HepG2 (cell line): ENCODE measurements around the gene PTPRC. TPM values are rescaled to one million over a fixed set of nuclear protein-coding genes. Genes with fewer than 3 reads are reported as not detected.

Experiments
- ATAC-seq: fragments of 200-7000 bp; cut with Tn5 transposase; 3 replicates; pipeline ENCODE4 v1.9.1; 2020; ENCODE audit warnings: mild to moderate bottlenecking, moderate library complexity
- BruUV-seq: library from RNA; stranded (reverse); fragments of 400-500 nt; replicated peaks from 2 replicates; lab custom pipeline; 2021; lab: Mats Ljungman, UMichigan
- CTCF ChIA-PET: fragments of 300-600 bp; formaldehyde crosslinking; extraction: SDS; loops from one replicate; lab custom pipeline; 2021; ENCODE audit warnings: low total read pairs, inconsistent platforms, low intra/inter-chr PET ratio; lab: Yijun Ruan, JAX
- POLR2A ChIA-PET: fragments of 350-600 bp; sonication (Branson Sonifier 250); formaldehyde crosslinking; loops from one replicate; lab custom pipeline; 2020; ENCODE audit warnings: antibody characterized with exemption, inconsistent platforms; lab: Yijun Ruan, JAX
- DNase-seq: peaks from one replicate; pipeline ENCODE4 v3.0.0-alpha.2; 2015; ENCODE audit warnings: low spot score
- FAIRE-seq: peaks from 3 replicates; lab custom pipeline; 2011; peaks lifted over from hg19 to GRCh38; lab: Jason Lieb, UNC
- H2AFZ ChIP-seq: one replicate; pipeline ENCODE4 v1.6.1; 2011; ENCODE audit warnings: low read length, inconsistent platforms
- H3K27ac ChIP-seq: fragments of 300-600 bp; 3 replicates; pipeline ENCODE4 v1.8.0; 2011; ENCODE audit warnings: mixed run types, mild to moderate bottlenecking, mixed read lengths, low read length, inconsistent platforms; ENCODE audit not compliant: insufficient read depth; ENCODE audit errors: extremely low read length
- H3K27me3 ChIP-seq, 2 experiments: fragments of 200-600 bp in 1 of 2; 2 replicates in 1 of 2; 3 replicates in 1 of 2; pipeline versions ENCODE4 v1.6.0 to v1.8.0; 2011; ENCODE audit warnings: low read length in 2 of 2, mild to moderate bottlenecking in 2 of 2, moderate library complexity in 2 of 2, inconsistent platforms in 1 of 2; ENCODE audit not compliant: insufficient read depth in 2 of 2, control insufficient read depth in 1 of 2
- H3K36me3 ChIP-seq, 2 experiments: fragments of 200-600 bp in 1 of 2; replicated peaks in 1 of 2; 2 replicates in 1 of 2; 3 replicates in 1 of 2; pipeline versions ENCODE4 v1.5.1 to v1.8.0; 2011; ENCODE audit warnings: low read length in 2 of 2, inconsistent platforms in 1 of 2; ENCODE audit not compliant: insufficient read depth in 2 of 2, control insufficient read depth in 1 of 2
- H3K4me1 ChIP-seq: 2 replicates; pipeline ENCODE4 v1.5.1; 2012; ENCODE audit warnings: low read length, inconsistent platforms; ENCODE audit not compliant: insufficient read depth
- H3K4me2 ChIP-seq: 2 replicates; pipeline ENCODE4 v1.6.0; 2011; ENCODE audit warnings: low read depth, low read length, inconsistent platforms
- H3K4me3 ChIP-seq, 3 experiments: fragments of 200-600 bp in 1 of 3; sonication (generic), shearing (Covaris generic) in 1 of 3; replicated peaks in 1 of 3; 2 replicates each; pipeline ENCODE4 v1.5.1; 2011 to 2016; ENCODE audit warnings: low read length in 3 of 3, inconsistent platforms in 2 of 3, low read depth in 2 of 3, mild to moderate bottlenecking in 2 of 3, control low read depth in 1 of 3, mixed read lengths in 1 of 3; ENCODE audit not compliant: insufficient read depth in 1 of 3
- H3K79me2 ChIP-seq: one replicate; pipeline ENCODE4 v1.6.1; 2011; ENCODE audit warnings: low read length, inconsistent platforms; ENCODE audit not compliant: insufficient read depth
- H3K9ac ChIP-seq: 2 replicates; pipeline ENCODE4 v1.6.0; 2011; ENCODE audit warnings: mild to moderate bottlenecking, low read depth, low read length, inconsistent platforms; ENCODE audit not compliant: insufficient read depth
- H3K9me3 ChIP-seq: 2 replicates; pipeline ENCODE4 v1.5.1; 2012; ENCODE audit warnings: mild to moderate bottlenecking, low read length
- H4K20me1 ChIP-seq: 2 replicates; pipeline ENCODE4 v1.6.0; 2011; ENCODE audit warnings: inconsistent platforms, mild to moderate bottlenecking, low read length, moderate library complexity; ENCODE audit not compliant: insufficient read depth
- CHCHD3 ChIP-seq: sonication (generic); formaldehyde crosslinking; IDR thresholded peaks from 2 replicates; pipeline ENCODE4 v1.8.0; 2022; ENCODE audit warnings: mild to moderate bottlenecking, missing genetic modification reagents, moderate library complexity
- KLF11 ChIP-seq: IDR thresholded peaks from 2 replicates; pipeline ENCODE4 v1.6.1; 2016; ENCODE audit warnings: missing compliant biosample characterization
- MAF1 ChIP-seq: sonication (generic); formaldehyde crosslinking; IDR thresholded peaks from 2 replicates; pipeline ENCODE4 v1.5.0; 2020; ENCODE audit warnings: missing genetic modification reagents, borderline replicate concordance
- RELA ChIP-seq: sonication (generic); formaldehyde crosslinking; IDR thresholded peaks from 2 replicates; pipeline ENCODE4 v1.4.0; 2020; ENCODE audit warnings: missing genetic modification reagents
- SALL2 ChIP-seq: sonication (generic); formaldehyde crosslinking; IDR thresholded peaks from 2 replicates; pipeline ENCODE4 v1.8.1; 2023; ENCODE audit warnings: mild to moderate bottlenecking, missing genetic modification reagents, inconsistent platforms
- SMAD3 ChIP-seq: sonication (generic); formaldehyde crosslinking; IDR thresholded peaks from 2 replicates; pipeline ENCODE4 v1.4.0; 2020; ENCODE audit warnings: missing genetic modification reagents
- SNAI1 ChIP-seq: sonication (generic); formaldehyde crosslinking; IDR thresholded peaks from 2 replicates; pipeline ENCODE4 v1.5.0; 2020; ENCODE audit warnings: mild to moderate bottlenecking, missing genetic modification reagents, borderline replicate concordance
- SPEN ChIP-seq: sonication (generic); formaldehyde crosslinking; IDR thresholded peaks from 2 replicates; pipeline ENCODE4 v1.5.1; 2020; ENCODE audit warnings: low read depth, mild to moderate bottlenecking, missing genetic modification reagents
- ZNF652 ChIP-seq: IDR thresholded peaks from 2 replicates; pipeline ENCODE4 v1.6.1; 2016; ENCODE audit warnings: low read depth, borderline replicate concordance
- ZNF709 ChIP-seq: sonication (generic); formaldehyde crosslinking; IDR thresholded peaks from 2 replicates; pipeline ENCODE4 v1.5.0; 2020; ENCODE audit warnings: mild to moderate bottlenecking, missing genetic modification reagents
- ZNF781 ChIP-seq: sonication (generic); formaldehyde crosslinking; IDR thresholded peaks from 2 replicates; pipeline ENCODE4 v1.5.1; 2020; ENCODE audit warnings: borderline replicate concordance, mild to moderate bottlenecking, missing genetic modification reagents; ENCODE audit errors: not compliant biosample characterization
- WGBS: methylation state at CpG from one replicate; pipeline ENCODE4 v1.1.6; 2017; ENCODE audit warnings: low lambda C conversion rate; 5-methylcytosine and 5-hydroxymethylcytosine counted together
- in situ Hi-C: cut with HindIII; loops from 2 replicates; pipeline ENCODE4 v1.10.0; 2017; ENCODE audit warnings: low pct_unique_long_range_greater_than_20kb; ENCODE audit not compliant: extremely low pct_ligation_motif_present
- intact Hi-C: fragments of 100-400 bp; cut with micrococcal nuclease; formaldehyde crosslinking; loops from one replicate; pipeline ENCODE4 v1.10.0; 2022; ENCODE audit not compliant: unreplicated experiment
- polyA plus RNA-seq, 8 experiments: library from polyadenylated mRNA; depleted of rRNA in 3 of 8; stranded (reverse) in 7 of 8; unstranded in 1 of 8; fragments of >200 nt; fragmentation: Illumina TruSeq in 4 of 8; extraction: Trizol in 4 of 8; gene quantifications; 2 replicates each; pipeline versions ENCODE4 v1.2.1 to v1.2.3, GENCODE V29; 2011 to 2016; ENCODE audit warnings: low read depth in 4 of 8, missing spikeins in 1 of 8, mixed read lengths in 1 of 8; ENCODE audit not compliant: insufficient read depth in 1 of 8
- total RNA-seq, 5 experiments: library from RNA; depleted of rRNA; stranded (reverse); fragments of >200 nt; fragmentation: Illumina TruSeq; extraction: Trizol; gene quantifications; 2 replicates each; pipeline ENCODE4 v1.2.3, GENCODE V29; 2016; ENCODE audit warnings: low read depth in 1 of 5
- TF ChIP-seq, protein P1 (sequence below): fragments of 450-650 bp; IDR thresholded peaks from 2 replicates; pipeline ENCODE4 v1.6.1; 2017; ENCODE audit warnings: mild to moderate bottlenecking
- TF ChIP-seq, protein P2 (sequence below): sonication (generic); formaldehyde crosslinking; conservative IDR thresholded peaks from 2 replicates; pipeline ENCODE4 v1.5.0; 2020; ENCODE audit warnings: missing genetic modification reagents
- TF ChIP-seq, protein P3 (sequence below): sonication (generic); formaldehyde crosslinking; IDR thresholded peaks from 2 replicates; pipeline ENCODE4 v1.4.0; 2020; ENCODE audit warnings: missing genetic modification reagents

Gene PTPRC
- total and polyA plus RNA-seq, 2 of the 13 experiments (the other 11 are each of a cell fraction or from before 2014, with no cell fraction given) = not detected

DNA sequence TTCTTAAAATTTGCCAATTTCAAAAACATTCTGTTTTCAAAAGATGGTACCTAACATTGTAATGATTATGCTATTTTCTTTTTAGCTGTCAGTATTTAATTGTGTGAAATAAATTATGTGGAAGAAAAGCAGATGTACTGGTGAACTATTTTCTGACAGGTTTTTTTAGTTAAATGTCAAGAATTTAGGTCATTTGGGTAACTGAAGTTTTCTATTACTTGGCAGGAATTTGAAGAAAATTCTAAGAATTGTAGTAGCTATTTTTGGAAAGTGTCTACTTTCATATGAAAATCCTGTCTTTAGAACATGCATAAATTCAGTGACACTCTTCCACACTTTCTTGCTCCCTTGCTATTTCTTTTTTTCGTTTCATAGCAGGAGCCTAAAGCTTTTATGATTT lies 28.5 kb upstream of the PTPRC start:
- H3K9ac ChIP-seq = no peak overlapping the region
- TF ChIP-seq RELA (CRISPR knock-in tag) (no peak), ZNF652 (no peak), SMAD3 (CRISPR knock-in tag) (no peak), MAF1 (CRISPR knock-in tag) (no peak), KLF11 (CRISPR knock-in tag) (no peak), SPEN (CRISPR knock-in tag) (no peak)
- TF ChIP-seq, protein P1, sequence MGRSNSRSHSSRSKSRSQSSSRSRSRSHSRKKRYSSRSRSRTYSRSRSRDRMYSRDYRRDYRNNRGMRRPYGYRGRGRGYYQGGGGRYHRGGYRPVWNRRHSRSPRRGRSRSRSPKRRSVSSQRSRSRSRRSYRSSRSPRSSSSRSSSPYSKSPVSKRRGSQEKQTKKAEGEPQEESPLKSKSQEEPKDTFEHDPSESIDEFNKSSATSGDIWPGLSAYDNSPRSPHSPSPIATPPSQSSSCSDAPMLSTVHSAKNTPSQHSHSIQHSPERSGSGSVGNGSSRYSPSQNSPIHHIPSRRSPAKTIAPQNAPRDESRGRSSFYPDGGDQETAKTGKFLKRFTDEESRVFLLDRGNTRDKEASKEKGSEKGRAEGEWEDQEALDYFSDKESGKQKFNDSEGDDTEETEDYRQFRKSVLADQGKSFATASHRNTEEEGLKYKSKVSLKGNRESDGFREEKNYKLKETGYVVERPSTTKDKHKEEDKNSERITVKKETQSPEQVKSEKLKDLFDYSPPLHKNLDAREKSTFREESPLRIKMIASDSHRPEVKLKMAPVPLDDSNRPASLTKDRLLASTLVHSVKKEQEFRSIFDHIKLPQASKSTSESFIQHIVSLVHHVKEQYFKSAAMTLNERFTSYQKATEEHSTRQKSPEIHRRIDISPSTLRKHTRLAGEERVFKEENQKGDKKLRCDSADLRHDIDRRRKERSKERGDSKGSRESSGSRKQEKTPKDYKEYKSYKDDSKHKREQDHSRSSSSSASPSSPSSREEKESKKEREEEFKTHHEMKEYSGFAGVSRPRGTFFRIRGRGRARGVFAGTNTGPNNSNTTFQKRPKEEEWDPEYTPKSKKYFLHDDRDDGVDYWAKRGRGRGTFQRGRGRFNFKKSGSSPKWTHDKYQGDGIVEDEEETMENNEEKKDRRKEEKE = no peak
- TF ChIP-seq, all 625 proteins: peak for 0
- Histone ChIP-seq H2AFZ (no peak overlapping the region), H3K36me3 (no peaks in the 10 kb centered on the region), H3K27ac (no peak overlapping the region), H3K27me3 (no peaks in the 10 kb centered on the region; a peak in 1 of 5 replicates), H3K79me2 (no peaks in the 10 kb centered on the region), H3K4me3 (no peak overlapping the region), H3K9me3 (no peaks in the 10 kb centered on the region), H3K4me1 (no peaks in the 10 kb centered on the region), H4K20me1 (no peaks in the 10 kb centered on the region), H3K4me2 (no peak overlapping the region)
- in situ Hi-C loops = no loop called here
- no TSS peak for BruUV-seq
- FAIRE-seq = no peak
- intact Hi-C loops = no loop called here
- POLR2A ChIA-PET = no interaction called here
- WGBS = 0% methylated on average over 1 of the region's 1 CpG
- CTCF ChIA-PET = no interaction called here
- no peak for ATAC-seq
- no peak for DNase-seq

- H3K79me2 ChIP-seq = no peaks in the 10 kb centered on the region
- FAIRE-seq = no peak
- H3K36me3 ChIP-seq = no peaks in the 10 kb centered on the region
- DNase-seq = no peak
- H2AFZ ChIP-seq = no peak overlapping the region
- H3K9me3 ChIP-seq = no peaks in the 10 kb centered on the region
- H3K27ac ChIP-seq = no peak overlapping the region
- no peak overlapping the region for H3K4me3 ChIP-seq
- ChIA-PET CTCF (no interaction called here), POLR2A (no interaction called here)
- no peaks in the 10 kb centered on the region for H3K4me1 ChIP-seq
- intact Hi-C loops = no loop called here
- 4% methylated on average over 5 of the region's 5 CpGs for WGBS
- ATAC-seq = no peak
- no peaks in the 10 kb centered on the region; a peak in 1 of 5 replicates for H3K27me3 ChIP-seq
- no peaks in the 10 kb centered on the region for H4K20me1 ChIP-seq
- no peak overlapping the region for H3K9ac ChIP-seq
- in situ Hi-C loops = no loop called here
- no TSS peak for BruUV-seq
- H3K4me2 ChIP-seq = no peak overlapping the region
- TF ChIP-seq, protein P2, sequence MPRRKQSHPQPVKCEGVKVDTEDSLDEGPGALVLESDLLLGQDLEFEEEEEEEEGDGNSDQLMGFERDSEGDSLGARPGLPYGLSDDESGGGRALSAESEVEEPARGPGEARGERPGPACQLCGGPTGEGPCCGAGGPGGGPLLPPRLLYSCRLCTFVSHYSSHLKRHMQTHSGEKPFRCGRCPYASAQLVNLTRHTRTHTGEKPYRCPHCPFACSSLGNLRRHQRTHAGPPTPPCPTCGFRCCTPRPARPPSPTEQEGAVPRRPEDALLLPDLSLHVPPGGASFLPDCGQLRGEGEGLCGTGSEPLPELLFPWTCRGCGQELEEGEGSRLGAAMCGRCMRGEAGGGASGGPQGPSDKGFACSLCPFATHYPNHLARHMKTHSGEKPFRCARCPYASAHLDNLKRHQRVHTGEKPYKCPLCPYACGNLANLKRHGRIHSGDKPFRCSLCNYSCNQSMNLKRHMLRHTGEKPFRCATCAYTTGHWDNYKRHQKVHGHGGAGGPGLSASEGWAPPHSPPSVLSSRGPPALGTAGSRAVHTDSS (CRISPR knock-in tag) = no peak
- TF ChIP-seq ZNF781 (CRISPR knock-in tag) = no peak
- no peak for TF ChIP-seq ZNF709
- no peak for TF ChIP-seq SNAI1
- no peak for TF ChIP-seq CHCHD3 (CRISPR knock-in tag)
- TF ChIP-seq, protein P3, sequence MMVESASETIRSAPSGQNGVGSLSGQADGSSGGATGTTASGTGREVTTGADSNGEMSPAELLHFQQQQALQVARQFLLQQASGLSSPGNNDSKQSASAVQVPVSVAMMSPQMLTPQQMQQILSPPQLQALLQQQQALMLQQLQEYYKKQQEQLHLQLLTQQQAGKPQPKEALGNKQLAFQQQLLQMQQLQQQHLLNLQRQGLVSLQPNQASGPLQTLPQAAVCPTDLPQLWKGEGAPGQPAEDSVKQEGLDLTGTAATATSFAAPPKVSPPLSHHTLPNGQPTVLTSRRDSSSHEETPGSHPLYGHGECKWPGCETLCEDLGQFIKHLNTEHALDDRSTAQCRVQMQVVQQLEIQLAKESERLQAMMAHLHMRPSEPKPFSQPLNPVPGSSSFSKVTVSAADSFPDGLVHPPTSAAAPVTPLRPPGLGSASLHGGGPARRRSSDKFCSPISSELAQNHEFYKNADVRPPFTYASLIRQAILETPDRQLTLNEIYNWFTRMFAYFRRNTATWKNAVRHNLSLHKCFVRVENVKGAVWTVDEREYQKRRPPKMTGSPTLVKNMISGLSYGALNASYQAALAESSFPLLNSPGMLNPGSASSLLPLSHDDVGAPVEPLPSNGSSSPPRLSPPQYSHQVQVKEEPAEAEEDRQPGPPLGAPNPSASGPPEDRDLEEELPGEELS = no peak
- TF ChIP-seq SALL2 = no peak
Observed at GRCh38 chr1:198611219-198611618, 27.6 kb upstream of the PTPRC start.
